GM19238 (cell line): ENCODE measurements around the gene NDUFA7.
"Not testable (repeated sequence)": the region's sequence is repeated elsewhere in the genome, so short reads cannot be mapped to it uniquely, and the experiment has no call there.

Experiments
- DNase-seq: peaks from one replicate; pipeline ENCODE4 v3.0.0; 2011; ENCODE audit warnings: low spot score; ENCODE audit not compliant: insufficient read length

NDUFA7 gene

GRCh38 chr19:8342316-8342683 lies 21.1 kb upstream of the NDUFA7 start:
- no peak for DNase-seq

- DNase-seq: not testable (repeated sequence)
Observed at GRCh38 chr19:8341504-8341903, 20.3 kb upstream of the NDUFA7 start.

GRCh38 chr19:8340341-8341096 lies 19.3 kb upstream of the NDUFA7 start:
- DNase-seq: no peak

- DNase-seq: no peak
Observed at GRCh38 chr19:8338835-8339234, 17.7 kb upstream of the NDUFA7 start.

- no peak for DNase-seq
Observed at GRCh38 chr19:8337728-8338127, 16.6 kb upstream of the NDUFA7 start.

GRCh38 chr19:8336660-8337059 lies 15.5 kb upstream of the NDUFA7 start:
- no peak for DNase-seq

- no peak for DNase-seq
Observed at GRCh38 chr19:8336072-8336569, 14.9 kb upstream of the NDUFA7 start.

- DNase-seq: no peak
Observed at GRCh38 chr19:8335343-8336071, 14.3 kb upstream of the NDUFA7 start.

- no peak for DNase-seq
Observed at GRCh38 chr19:8334458-8335342, 13.5 kb upstream of the NDUFA7 start.

- no peak for DNase-seq
Observed at GRCh38 chr19:8333767-8334457, 12.7 kb upstream of the NDUFA7 start.

- no peak for DNase-seq
Observed at GRCh38 chr19:8332976-8333766, 12.0 kb upstream of the NDUFA7 start.

- no peak for DNase-seq
Observed at GRCh38 chr19:8331263-8331845, 10.2 kb upstream of the NDUFA7 start.

- no peak for DNase-seq
Observed at GRCh38 chr19:8329996-8330395, 8.8 kb upstream of the NDUFA7 start.

- DNase-seq: no peak
Observed at GRCh38 chr19:8325454-8325853, 4.3 kb upstream of the NDUFA7 start.

GRCh38 chr19:8324186-8325050 lies 3.2 kb upstream of the NDUFA7 start:
- DNase-seq: no peak

GRCh38 chr19:8323781-8324185 lies 2.6 kb upstream of the NDUFA7 start:
- DNase-seq: no peak

GRCh38 chr19:8322638-8322997 lies 1.4 kb upstream of the NDUFA7 start:
- no peak for DNase-seq

GRCh38 chr19:8321986-8322637 lies 937 bp upstream of the NDUFA7 start:
- DNase-seq: no peak
